HG03039 (cell line): Measurements from ENCODE around the gene FAM98B.
"Not testable (repeated sequence)": the region's sequence is repeated elsewhere in the genome, so short reads cannot be mapped to it uniquely, and the experiment has no call there.

Experiments used
- ATAC-seq: cut with Tn5 transposase; IDR thresholded peaks from one replicate; pipeline ENCODE4 v1.9.1; 2021; ENCODE audit warnings: mild to moderate bottlenecking, moderate library complexity; ENCODE audit not compliant: unreplicated experiment

The FAM98B gene

GRCh38 chr15:38453971-38454695 is at the start of gene FAM98B:
TSS of gene FAM98B (plus strand) at chr15:38454127. CDS start at chr15:38454162, 35 bp downstream.
- peak; percentile 94 for ATAC-seq

- no peak for ATAC-seq
Observed at GRCh38 chr15:38406436-38406835, 47.5 kb upstream of the FAM98B start.

GRCh38 chr15:38408576-38408975 is 45.4 kb upstream of the FAM98B start:
- ATAC-seq, result no peak

GRCh38 chr15:38411902-38412301 is 42.0 kb upstream of the FAM98B start:
- ATAC-seq, result no peak

GRCh38 chr15:38412466-38412865 is 41.5 kb upstream of the FAM98B start:
- no peak for ATAC-seq

- no peak for ATAC-seq
Observed at GRCh38 chr15:38414357-38414756, 39.6 kb upstream of the FAM98B start.

GRCh38 chr15:38421069-38421690 is 32.7 kb upstream of the FAM98B start:
- ATAC-seq, result no peak

GRCh38 chr15:38424101-38424552 is 29.8 kb upstream of the FAM98B start:
- ATAC-seq, result peak; percentile 43

- ATAC-seq, result no peak
Observed at GRCh38 chr15:38425269-38425668, 28.7 kb upstream of the FAM98B start.

- ATAC-seq, result no peak
Observed at GRCh38 chr15:38427380-38427779, 26.5 kb upstream of the FAM98B start.

GRCh38 chr15:38430106-38430760 is 23.7 kb upstream of the FAM98B start:
- no peak for ATAC-seq

GRCh38 chr15:38436993-38437392 is 16.9 kb upstream of the FAM98B start:
- no peak for ATAC-seq

GRCh38 chr15:38437603-38438002 is 16.3 kb upstream of the FAM98B start:
- ATAC-seq, result not testable (repeated sequence)

GRCh38 chr15:38438031-38438986 is 15.6 kb upstream of the FAM98B start:
- no peak for ATAC-seq

- ATAC-seq, result peak; percentile 70
Observed at GRCh38 chr15:38440353-38441129, 13.4 kb upstream of the FAM98B start.

GRCh38 chr15:38441130-38441519 is 12.8 kb upstream of the FAM98B start:
- no peak for ATAC-seq

GRCh38 chr15:38454696-38455090 is 766 bp downstream of the FAM98B start:
- ATAC-seq, result no peak

- no peak for ATAC-seq
Observed at GRCh38 chr15:38455092-38455491, 1.2 kb downstream of the FAM98B start.

GRCh38 chr15:38458646-38459045 is 4.7 kb downstream of the FAM98B start:
- no peak for ATAC-seq

GRCh38 chr15:38459480-38459879 is 5.6 kb downstream of the FAM98B start:
- no peak for ATAC-seq
